Liver (tissue), 9 donors: ENCODE results near the gene LAT. TPM values are rescaled to one million over a fixed set of nuclear protein-coding genes. Genes with fewer than 3 reads are reported as not detected.

Source experiments
- DNase-seq: peaks from one replicate; pipeline ENCODE4 v3.0.0-alpha.2; 2017; ENCODE audit warnings: low spot score
- H3K27ac ChIP-seq, 2 donors: one replicate each; pipeline ENCODE4 v1.7.0; 2013; ENCODE audit warnings: inconsistent platforms in 2 of 2, low read length in 2 of 2, control low read depth in 1 of 2, low read depth in 1 of 2, mild to moderate bottlenecking in 1 of 2
- H3K27me3 ChIP-seq, 4 donors: one replicate each; pipeline versions ENCODE4 v1.6.1 to v1.7.0; 2013; ENCODE audit warnings: low read length in 3 of 4, inconsistent platforms in 1 of 4, mild to moderate bottlenecking in 1 of 4, moderate library complexity in 1 of 4; ENCODE audit not compliant: control insufficient read depth in 4 of 4, insufficient read depth in 4 of 4
- H3K36me3 ChIP-seq, 4 donors: one replicate each; pipeline versions ENCODE4 v1.6.1 to v1.7.0; 2013; ENCODE audit warnings: low read length in 3 of 4, mild to moderate bottlenecking in 3 of 4, low read depth in 1 of 4, moderate library complexity in 1 of 4; ENCODE audit not compliant: control insufficient read depth in 4 of 4, insufficient read depth in 3 of 4
- H3K4me1 ChIP-seq, 4 donors: one replicate each; pipeline versions ENCODE4 v1.6.1 to v1.7.0; 2013; ENCODE audit warnings: low read length in 3 of 4, mild to moderate bottlenecking in 3 of 4, moderate library complexity in 1 of 4; ENCODE audit not compliant: control insufficient read depth in 4 of 4, insufficient read depth in 4 of 4
- H3K4me3 ChIP-seq, 3 donors: one replicate each; pipeline versions ENCODE4 v1.6.1 to v1.7.0; 2013; ENCODE audit warnings: low read length in 3 of 3, control low read depth in 1 of 3, low read depth in 1 of 3, mild to moderate bottlenecking in 1 of 3
- H3K9ac ChIP-seq, 2 donors: one replicate each; pipeline ENCODE4 v1.7.0; 2013; ENCODE audit warnings: low read length in 2 of 2, mild to moderate bottlenecking in 2 of 2, moderate library complexity in 2 of 2, control low read depth in 1 of 2, low read depth in 1 of 2
- H3K9me3 ChIP-seq, 4 donors: one replicate each; pipeline versions ENCODE4 v1.6.1 to v1.7.0; 2013; ENCODE audit warnings: low read length in 3 of 4; ENCODE audit not compliant: control insufficient read depth in 4 of 4
- EGR1 ChIP-seq, 2 donors: IDR thresholded peaks; 2 replicates each; pipeline ENCODE4 v1.6.1; 2016 to 2018; ENCODE audit warnings: antibody characterized with exemption in 2 of 2, low read depth in 2 of 2
- FOXA1 ChIP-seq: IDR thresholded peaks from 2 replicates; pipeline ENCODE4 v1.6.1; 2016; ENCODE audit warnings: antibody characterized with exemption
- GABPA ChIP-seq, 2 donors: IDR thresholded peaks in 1 of 2; conservative IDR thresholded peaks in 1 of 2; 2 replicates each; pipeline ENCODE4 v1.6.1; 2016; ENCODE audit warnings: antibody characterized with exemption in 2 of 2, mild to moderate bottlenecking in 1 of 2, moderate library complexity in 1 of 2
- HNF4A ChIP-seq, 2 donors: conservative IDR thresholded peaks; 2 replicates each; pipeline ENCODE4 v1.6.1; 2016; ENCODE audit warnings: antibody characterized with exemption in 2 of 2, mild to moderate bottlenecking in 2 of 2
- RAD21 ChIP-seq, 2 donors: IDR thresholded peaks; 2 replicates each; pipeline ENCODE4 v1.6.1; 2016; ENCODE audit warnings: antibody characterized with exemption in 2 of 2, mild to moderate bottlenecking in 2 of 2
- RXRA ChIP-seq, 2 donors: IDR thresholded peaks; 2 replicates each; pipeline ENCODE4 v1.6.1; 2017 to 2018; ENCODE audit warnings: antibody characterized with exemption in 2 of 2, mild to moderate bottlenecking in 1 of 2
- SP1 ChIP-seq: IDR thresholded peaks from 2 replicates; pipeline ENCODE4 v1.6.1; 2018; ENCODE audit warnings: antibody characterized with exemption, mild to moderate bottlenecking
- YY1 ChIP-seq: IDR thresholded peaks from 2 replicates; pipeline ENCODE4 v1.6.1; 2016; ENCODE audit warnings: antibody characterized with exemption, mild to moderate bottlenecking
- WGBS: extraction: QIAGEN DNeasy Blood & Tissue Kit; methylation state at CpG from one replicate; pipeline ENCODE4 v1.1.7; 2013; 5-methylcytosine and 5-hydroxymethylcytosine counted together
- polyA plus RNA-seq, 2 donors: library from polyadenylated mRNA; stranded (reverse) in 1 of 2; unstranded in 1 of 2; fragments of 200-250 nt in 1 of 2; fragments of >200 nt in 1 of 2; fragmentation: Nextera tagmentation in 1 of 2; extraction: Ambion mirVana in 1 of 2; gene quantifications; one replicate each; pipeline versions ENCODE4 v1.2.1 to v1.2.3, GENCODE V29; 2013 to 2015
- total RNA-seq, 2 donors: library from RNA; depleted of rRNA; stranded (reverse); fragments of >200 nt; gene quantifications; one replicate each; pipeline ENCODE4 v1.2.3, GENCODE V29; 2014
- TF ChIP-seq, protein P1 (sequence below): IDR thresholded peaks from 2 replicates; pipeline ENCODE4 v1.6.1; 2016; ENCODE audit warnings: antibody characterized with exemption
- TF ChIP-seq, protein P2 (sequence below): IDR thresholded peaks from 2 replicates; pipeline ENCODE4 v1.6.1; 2016; ENCODE audit warnings: antibody characterized with exemption
- TF ChIP-seq, protein P3 (sequence below): IDR thresholded peaks from 2 replicates; pipeline ENCODE4 v1.6.1; 2016; ENCODE audit warnings: antibody characterized with exemption
- TF ChIP-seq, protein P4 (sequence below): fragments of 150-350 bp; IDR thresholded peaks from 2 replicates; pipeline ENCODE4 v1.5.1; 2017; ENCODE audit warnings: improper control_type of control experiment, low read depth, low read length; ENCODE audit not compliant: missing input control
- donor health status: healthy.
- donor health status: healthy.
- donor health status: healthy.
- donor health status: healthy.
- donor health status: healthy.

The LAT gene
- total and polyA plus RNA-seq, 4 donors, result 1.3 to 2.3 (median 1.6) TPM

DNA sequence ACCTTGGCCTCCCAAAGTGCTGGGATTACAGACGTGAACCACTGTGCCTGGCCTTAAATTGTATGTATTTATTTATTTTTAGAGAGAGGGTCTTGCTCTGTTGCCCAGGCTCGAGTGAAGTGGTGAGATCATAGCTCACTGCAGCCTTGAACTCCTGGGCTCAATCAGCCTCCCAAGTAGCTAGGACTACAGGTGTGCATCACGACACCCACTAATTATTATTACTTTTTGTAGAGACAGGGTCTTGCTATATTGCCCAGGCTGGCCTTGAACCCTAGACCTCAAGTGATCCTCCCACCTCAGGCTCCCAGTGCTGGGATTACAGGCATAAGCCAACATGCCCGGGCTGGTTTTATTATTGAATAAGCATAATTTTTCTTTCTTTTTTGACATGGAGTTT is 38.2 kb upstream of the LAT start:
- no peaks in the 10 kb centered on the region for H3K36me3 ChIP-seq
- no peaks in the 10 kb centered on the region for H3K9me3 ChIP-seq
- DNase-seq, result no peak
- no peaks in the 10 kb centered on the region for H3K27me3 ChIP-seq
- TF ChIP-seq HNF4A (conservative IDR thresholded peaks at IDR 0.05) (no peak), EGR1 (IDR thresholded peaks at IDR 0.05; ENCODE audit: low read depth in 2 of 2) (no peak), FOXA1 (no peak)
- TF ChIP-seq, protein P1, sequence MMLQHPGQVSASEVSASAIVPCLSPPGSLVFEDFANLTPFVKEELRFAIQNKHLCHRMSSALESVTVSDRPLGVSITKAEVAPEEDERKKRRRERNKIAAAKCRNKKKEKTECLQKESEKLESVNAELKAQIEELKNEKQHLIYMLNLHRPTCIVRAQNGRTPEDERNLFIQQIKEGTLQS, result no peak
- peaks cover 0 to 17% (median 11%) of the 10 kb centered on the region in 4 donors for H3K4me1 ChIP-seq
- H3K4me3 ChIP-seq, result no peak overlapping the region
- 76% methylated on average over 4 of the region's 4 CpGs for WGBS
- no peak overlapping the region for H3K27ac ChIP-seq
- no peak overlapping the region for H3K9ac ChIP-seq

DNA sequence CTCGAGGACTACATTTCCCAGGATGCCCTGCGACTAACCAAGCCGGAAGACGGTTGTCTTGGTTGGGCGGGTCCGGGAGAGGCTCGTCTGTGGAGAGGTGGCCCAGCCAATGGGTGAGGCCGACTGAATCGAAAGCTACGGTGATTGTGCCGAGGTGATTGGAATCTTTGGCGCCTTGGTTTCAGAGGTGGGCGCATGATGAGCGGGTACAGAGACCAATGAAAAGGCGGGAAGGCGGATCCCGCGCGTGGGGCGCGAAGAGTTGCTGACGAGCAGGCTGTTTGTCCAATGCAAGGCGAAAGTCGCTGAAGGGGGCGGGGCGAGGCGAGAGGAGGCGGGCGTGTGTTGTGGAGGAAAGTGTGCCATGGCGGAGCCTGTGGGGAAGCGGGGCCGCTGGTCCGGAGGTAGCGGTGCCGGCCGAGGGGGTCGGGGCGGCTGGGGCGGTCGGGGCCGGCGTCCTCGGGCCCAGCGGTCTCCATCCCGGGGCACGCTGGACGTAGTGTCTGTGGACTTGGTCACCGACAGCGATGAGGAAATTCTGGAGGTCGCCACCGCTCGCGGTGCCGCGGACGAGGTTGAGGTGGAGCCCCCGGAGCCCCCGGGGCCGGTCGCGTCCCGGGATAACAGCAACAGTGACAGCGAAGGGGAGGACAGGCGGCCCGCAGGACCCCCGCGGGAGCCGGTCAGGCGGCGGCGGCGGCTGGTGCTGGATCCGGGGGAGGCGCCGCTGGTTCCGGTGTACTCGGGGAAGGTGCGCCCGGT is 34.0 kb upstream of the LAT start, which contains the start of gene NFATC2IP:
NFATC2IP (plus strand) TSS at position 290 of the 762 bp plus-strand sequence; CDS start at position 365, 75 bp downstream.
- H3K27ac ChIP-seq, result peak within 1 kb of the TSS; percentile 57 to 76
- no peaks in the 10 kb centered on the region for H3K27me3 ChIP-seq
- H3K9me3 ChIP-seq, result no peaks in the 10 kb centered on the region
- peak within 1 kb of the TSS; percentile 68 to 99 (median 80) for H3K4me3 ChIP-seq
- DNase-seq, result peak; percentile 100
- peaks cover 2 to 14% (median 13%) of the 10 kb centered on the region in 4 donors for H3K4me1 ChIP-seq
- WGBS, result under 1% methylated on average over 79 of the region's 79 CpGs
- peak within 1 kb of the TSS; percentile 58 to 71 for H3K9ac ChIP-seq
- TF ChIP-seq SP1, result peak; percentile 99
- TF ChIP-seq RXRA (IDR thresholded peaks at IDR 0.05), result peak in 1 of 2 donors; percentile 23
- TF ChIP-seq EGR1 (IDR thresholded peaks at IDR 0.05; ENCODE audit: low read depth in 2 of 2), result no peak
- no peak for TF ChIP-seq FOXA1
- TF ChIP-seq GABPA (IDR thresholded peaks at IDR 0.05 in 1 of 2, conservative IDR thresholded peaks at IDR 0.05 in 1 of 2), result peak; percentile 74 to 95
- TF ChIP-seq, protein P2, sequence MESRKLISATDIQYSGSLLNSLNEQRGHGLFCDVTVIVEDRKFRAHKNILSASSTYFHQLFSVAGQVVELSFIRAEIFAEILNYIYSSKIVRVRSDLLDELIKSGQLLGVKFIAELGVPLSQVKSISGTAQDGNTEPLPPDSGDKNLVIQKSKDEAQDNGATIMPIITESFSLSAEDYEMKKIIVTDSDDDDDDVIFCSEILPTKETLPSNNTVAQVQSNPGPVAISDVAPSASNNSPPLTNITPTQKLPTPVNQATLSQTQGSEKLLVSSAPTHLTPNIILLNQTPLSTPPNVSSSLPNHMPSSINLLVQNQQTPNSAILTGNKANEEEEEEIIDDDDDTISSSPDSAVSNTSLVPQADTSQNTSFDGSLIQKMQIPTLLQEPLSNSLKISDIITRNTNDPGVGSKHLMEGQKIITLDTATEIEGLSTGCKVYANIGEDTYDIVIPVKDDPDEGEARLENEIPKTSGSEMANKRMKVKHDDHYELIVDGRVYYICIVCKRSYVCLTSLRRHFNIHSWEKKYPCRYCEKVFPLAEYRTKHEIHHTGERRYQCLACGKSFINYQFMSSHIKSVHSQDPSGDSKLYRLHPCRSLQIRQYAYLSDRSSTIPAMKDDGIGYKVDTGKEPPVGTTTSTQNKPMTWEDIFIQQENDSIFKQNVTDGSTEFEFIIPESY, result peak; percentile 74
- TF ChIP-seq HNF4A (conservative IDR thresholded peaks at IDR 0.05), result peak in 1 of 2 donors; percentile 19
- TF ChIP-seq, protein P3, sequence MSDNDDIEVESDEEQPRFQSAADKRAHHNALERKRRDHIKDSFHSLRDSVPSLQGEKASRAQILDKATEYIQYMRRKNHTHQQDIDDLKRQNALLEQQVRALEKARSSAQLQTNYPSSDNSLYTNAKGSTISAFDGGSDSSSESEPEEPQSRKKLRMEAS, result peak; percentile 63
- TF ChIP-seq, protein P4, sequence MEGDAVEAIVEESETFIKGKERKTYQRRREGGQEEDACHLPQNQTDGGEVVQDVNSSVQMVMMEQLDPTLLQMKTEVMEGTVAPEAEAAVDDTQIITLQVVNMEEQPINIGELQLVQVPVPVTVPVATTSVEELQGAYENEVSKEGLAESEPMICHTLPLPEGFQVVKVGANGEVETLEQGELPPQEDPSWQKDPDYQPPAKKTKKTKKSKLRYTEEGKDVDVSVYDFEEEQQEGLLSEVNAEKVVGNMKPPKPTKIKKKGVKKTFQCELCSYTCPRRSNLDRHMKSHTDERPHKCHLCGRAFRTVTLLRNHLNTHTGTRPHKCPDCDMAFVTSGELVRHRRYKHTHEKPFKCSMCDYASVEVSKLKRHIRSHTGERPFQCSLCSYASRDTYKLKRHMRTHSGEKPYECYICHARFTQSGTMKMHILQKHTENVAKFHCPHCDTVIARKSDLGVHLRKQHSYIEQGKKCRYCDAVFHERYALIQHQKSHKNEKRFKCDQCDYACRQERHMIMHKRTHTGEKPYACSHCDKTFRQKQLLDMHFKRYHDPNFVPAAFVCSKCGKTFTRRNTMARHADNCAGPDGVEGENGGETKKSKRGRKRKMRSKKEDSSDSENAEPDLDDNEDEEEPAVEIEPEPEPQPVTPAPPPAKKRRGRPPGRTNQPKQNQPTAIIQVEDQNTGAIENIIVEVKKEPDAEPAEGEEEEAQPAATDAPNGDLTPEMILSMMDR, result no peak
- TF ChIP-seq YY1, result peak; percentile 90
- peak; percentile 16 to 33 for TF ChIP-seq RAD21 (IDR thresholded peaks at IDR 0.05)
- H3K36me3 ChIP-seq, result peaks cover under 1 to 20% (median 14%) of the 10 kb centered on the region in 4 donors
